Fibroblast of skin of scalp (primary cell): ENCODE measurements around the gene EEIG2.
A peak's percentile ranks its signal among the peaks of the same experiment; 100 is the strongest.

Source experiments
- DNase-seq: peaks from one replicate; pipeline ENCODE4 v3.0.0-alpha.2; 2013

Gene EEIG2

GRCh38 chr1:108551137-108551862, 8.6 kb upstream of the EEIG2 start:
- DNase-seq: no peak

DNA sequence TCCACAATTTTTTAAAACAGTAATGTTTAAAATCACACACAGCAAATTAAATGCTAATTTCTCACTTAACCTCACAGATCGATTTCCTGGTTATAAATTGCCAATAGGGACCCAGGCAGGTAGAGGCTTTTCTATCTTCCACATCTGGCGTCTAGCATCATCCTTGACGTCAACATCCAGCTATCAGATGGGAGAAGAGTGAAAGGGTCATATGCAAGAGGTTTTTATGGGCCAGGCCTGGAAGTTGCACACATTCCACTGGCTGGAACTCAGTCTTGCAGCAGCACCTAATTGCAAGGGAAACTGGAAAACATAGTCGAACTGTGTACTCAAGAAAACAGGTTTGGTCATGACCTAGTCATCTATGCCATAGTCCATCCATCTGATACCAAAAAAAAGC, 6.0 kb upstream of the EEIG2 start:
- no peak for DNase-seq

DNA sequence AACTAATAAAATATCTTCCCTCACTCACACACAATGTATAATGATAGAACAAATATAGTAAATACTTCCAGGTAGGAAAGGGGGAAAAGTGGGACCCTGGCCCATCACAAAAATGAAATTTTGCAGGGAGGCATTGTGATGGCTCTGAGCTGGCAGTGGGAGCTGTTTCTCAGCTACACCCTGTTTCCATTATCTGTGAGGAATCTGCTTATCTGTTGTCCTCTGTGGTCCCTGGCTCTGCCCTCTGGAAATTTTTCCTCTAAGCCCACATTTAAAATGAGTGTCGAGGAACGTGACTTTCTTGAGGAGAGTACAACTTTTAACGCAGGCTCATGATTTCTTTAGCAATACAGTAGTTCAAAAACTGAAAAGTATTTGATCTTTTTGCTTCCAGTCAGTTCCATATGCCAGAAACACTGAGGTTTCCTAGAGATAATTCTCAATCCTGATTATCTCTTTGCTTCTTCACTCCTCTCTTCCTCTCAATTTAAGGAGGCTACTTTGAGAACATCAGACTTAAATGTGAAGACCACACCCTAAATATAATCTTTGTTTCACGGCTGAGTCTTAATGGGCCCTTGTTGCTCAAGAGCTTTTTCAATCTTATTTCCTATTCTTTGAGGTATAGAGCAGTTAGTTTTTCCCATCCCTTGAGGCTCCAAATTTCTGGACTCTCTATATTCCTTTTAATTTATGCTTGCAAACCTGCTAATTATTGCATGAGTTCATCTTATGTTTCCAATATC, 5.0 kb upstream of the EEIG2 start:
- DNase-seq: no peak

- no peak for DNase-seq
Observed at GRCh38 chr1:108556066-108556465, 3.8 kb upstream of the EEIG2 start.

DNA sequence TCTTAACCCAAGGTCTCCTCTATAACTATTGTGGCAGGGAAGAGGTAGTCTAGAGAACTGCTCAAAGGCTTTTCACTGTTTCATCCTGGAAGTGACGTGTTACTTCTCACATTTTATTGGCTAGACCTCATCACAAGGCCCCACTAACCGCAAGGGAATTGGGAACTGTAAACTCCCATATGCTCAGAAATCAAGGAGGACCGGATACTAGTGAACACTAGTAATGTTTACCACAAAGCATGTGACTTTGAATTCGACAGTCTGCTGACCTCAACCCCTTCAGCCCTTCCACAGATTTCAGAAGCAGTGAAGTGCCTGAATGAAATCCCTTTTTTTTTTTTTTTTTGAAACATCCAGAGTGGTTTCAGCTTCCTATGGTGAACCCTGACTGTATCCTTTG, 3.4 kb upstream of the EEIG2 start:
- no peak for DNase-seq

DNA sequence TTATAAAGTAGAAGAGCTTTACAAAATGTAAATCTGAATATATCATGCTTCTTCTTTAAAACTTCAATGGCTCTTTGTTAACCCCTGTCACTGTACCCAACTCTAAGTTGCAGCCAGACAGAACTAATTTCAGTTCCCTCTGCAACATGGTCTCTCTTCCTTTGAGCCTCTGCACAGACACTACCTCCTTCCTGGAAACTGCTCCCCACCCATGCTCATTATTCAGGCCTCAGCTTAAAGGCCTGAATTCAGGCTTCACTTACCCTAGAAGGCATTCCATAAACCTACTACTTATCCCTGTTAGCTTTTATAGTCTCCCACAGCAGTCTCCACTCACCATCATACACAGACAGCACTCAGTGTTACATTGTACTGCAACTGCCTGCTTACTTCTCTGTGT, 2.6 kb upstream of the EEIG2 start:
- DNase-seq: no peak

GRCh38 chr1:108560189-108560873, 431 bp downstream of the EEIG2 start:
- DNase-seq: peak; percentile 14

GRCh38 chr1:108560874-108561459, 1.1 kb downstream of the EEIG2 start:
- DNase-seq: peak; percentile 54

DNA sequence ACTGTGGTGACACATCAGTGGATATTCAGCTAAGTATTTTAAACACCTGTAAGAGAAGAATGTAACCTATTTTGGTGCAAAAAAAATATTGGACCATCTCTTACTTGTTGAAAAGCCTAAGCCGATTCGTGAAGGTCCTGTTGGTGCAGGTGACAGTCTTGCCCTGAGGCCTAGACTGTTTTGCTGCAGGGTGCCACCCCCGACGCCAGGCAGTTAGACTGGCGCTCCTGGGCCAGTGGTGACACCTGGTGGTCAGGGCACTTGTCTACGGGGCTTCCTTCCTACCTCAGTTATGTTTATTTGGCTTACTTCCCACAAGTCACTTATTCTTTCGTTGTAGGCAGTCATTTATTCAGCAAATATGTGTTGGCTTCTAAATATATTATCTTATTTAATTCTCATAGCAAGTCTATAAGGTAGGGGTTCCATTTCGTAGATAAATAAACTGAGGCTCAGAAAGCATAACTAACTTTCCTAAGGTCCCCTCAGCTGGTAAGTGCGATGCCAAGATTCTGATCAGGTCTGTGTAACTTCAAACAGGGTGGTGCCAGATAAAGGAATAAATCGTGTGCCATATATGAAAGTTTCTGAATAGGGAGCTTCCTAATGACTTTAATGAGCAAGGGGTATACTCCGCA, 1.9 kb downstream of the EEIG2 start:
- DNase-seq: peak; percentile 14

DNA sequence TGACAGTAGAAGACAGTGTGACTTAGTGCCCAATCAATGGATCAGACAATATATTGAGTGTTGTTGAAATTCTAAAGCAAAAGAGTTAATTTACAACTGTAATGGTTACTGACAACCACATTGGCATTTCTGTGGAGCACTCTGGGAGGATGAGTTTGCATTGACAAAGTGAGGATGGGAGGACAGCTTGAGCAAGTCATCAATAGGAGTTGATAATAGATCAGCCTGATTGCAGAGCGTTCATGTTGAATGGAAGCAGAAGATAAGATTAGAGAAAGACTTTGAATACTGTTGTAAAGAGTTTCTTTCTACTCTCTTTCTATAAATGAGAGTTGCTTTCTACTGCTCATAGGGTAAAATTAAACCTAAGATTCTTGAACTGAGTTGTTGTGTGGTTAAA, 3.9 kb downstream of the EEIG2 start:
- DNase-seq: no peak

GRCh38 chr1:108565081-108565480, 5.2 kb downstream of the EEIG2 start:
- no peak for DNase-seq

DNA sequence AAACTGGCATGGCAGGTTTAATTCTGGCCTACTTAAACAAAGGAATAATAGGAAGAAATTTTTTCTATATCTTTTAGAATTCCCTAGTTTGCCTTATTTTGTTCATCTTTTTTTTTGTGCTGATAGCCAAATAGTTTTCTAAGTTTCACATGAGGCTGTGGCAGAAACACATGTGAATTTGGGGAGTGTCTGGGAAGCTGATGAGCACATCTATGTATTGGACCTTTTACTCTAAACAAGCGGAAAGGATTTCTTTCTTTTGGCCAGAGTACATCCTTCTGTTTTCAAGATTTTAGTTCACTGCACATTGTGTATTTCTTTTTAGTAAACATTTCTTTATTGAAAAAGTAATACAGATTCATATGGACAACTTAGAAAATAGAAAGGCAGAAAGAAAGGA, 5.6 kb downstream of the EEIG2 start:
- DNase-seq: no peak

DNA sequence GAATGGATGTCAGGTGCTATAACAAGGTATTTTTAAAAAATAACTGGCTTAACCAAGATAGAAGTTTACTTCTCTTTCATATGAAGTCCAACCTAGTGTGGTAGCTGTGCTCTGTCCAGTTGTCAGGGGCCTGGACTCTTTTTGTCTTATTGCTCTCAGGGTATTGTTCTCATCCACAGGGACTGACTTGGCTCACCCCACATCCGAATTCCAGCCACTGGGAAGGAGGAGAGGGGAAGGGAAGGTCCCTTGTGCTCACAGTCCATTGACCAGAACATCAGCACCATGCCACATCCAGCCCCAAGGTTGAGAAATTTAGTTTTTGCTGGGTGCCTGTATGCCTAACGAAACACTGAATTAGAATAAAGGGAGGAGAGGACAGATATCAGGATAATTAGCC, 8.7 kb downstream of the EEIG2 start:
- DNase-seq: no peak

GRCh38 chr1:108569097-108569728, 9.3 kb downstream of the EEIG2 start:
- DNase-seq: no peak

DNA sequence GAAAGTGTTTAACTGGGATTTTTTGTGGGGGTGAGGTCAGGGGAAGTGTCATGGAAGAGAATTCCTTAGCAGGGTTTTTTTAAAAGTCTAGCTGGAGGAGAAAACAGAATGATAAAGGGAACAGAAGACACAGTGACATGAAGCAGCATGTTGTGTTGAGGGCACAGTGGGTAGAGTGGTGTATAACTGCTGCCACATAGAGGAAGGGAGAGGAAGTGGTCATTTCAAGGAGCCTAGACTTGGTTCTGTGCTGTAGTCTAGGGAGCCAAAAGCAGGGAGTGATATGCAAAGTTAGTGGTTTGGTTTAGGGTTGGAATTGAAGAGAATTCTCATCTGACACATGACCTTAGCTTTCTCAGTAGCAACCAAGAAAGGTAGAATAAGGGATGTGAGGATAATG, 10.2 kb downstream of the EEIG2 start:
- peak; percentile 25 for DNase-seq

DNA sequence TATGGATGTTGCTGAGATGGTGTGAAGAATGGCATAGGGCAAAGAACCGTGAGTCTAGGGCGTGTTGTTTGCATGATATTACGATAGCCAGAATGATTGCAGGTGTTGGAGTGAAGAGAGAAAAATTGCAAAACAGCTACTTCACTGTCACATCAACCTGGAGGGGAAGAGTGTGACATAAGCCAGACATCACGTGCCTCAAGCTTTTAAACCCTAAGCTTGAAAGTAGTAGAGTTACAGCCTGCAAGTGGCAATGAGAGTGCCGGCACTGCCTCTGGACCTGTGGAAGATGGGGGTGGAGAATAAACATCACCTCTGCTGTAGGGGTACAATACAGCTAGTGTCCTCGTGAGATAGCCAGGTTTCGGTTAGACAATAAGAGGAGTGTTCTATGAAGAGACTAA, 11.1 kb downstream of the EEIG2 start:
- DNase-seq: no peak

DNA sequence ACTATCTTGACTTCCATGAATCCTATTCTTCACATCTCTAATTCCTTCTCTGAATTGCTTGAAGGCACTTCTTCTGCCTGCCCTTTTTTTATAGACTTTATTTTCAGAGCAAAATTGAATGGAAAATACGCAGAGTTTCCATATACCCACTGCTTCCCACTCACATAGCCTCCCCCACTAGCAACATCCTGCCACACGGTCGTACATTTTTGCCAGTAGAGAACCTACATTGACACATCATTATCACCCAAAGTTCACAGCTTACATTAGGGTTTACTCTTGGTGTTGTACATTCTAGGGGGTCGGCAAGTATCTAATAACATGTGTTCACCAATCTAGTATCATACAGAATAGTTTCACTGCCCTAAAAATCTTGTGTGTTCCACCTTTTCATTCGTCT, 12.3 kb downstream of the EEIG2 start:
- DNase-seq: no peak

GRCh38 chr1:108573183-108573582, 13.3 kb downstream of the EEIG2 start:
- no peak for DNase-seq

- DNase-seq: no peak
Observed at GRCh38 chr1:108574008-108574407, 14.1 kb downstream of the EEIG2 start.

DNA sequence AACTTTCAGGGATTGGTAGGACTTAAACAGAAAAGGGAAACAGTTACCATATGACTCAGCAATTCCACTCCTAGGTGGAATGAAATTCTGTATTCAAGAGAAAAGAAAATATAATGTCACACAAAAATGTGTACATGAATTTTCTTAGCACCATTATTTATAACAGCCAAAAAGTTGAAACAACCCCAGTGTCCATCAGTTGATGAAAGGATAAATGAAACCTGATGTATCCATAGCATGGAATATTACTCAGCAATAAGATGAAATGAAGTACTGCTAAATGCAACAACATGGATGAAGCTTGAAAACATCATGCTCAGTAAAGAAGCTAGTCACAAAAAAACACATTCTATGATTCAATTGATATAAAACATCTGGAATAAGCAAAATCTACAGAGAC, 15.5 kb downstream of the EEIG2 start:
- DNase-seq: peak; percentile 64

GRCh38 chr1:108583757-108584427, 24.0 kb downstream of the EEIG2 start:
- DNase-seq: no peak

GRCh38 chr1:108584428-108584856, 24.5 kb downstream of the EEIG2 start:
- DNase-seq: peak; percentile 23
